22Rv1 (cell line): Measurements from ENCODE around the gene ALG2.

Source experiments
- H3K27ac ChIP-seq: fragments of 450-650 bp; 2 replicates; pipeline ENCODE4 v1.5.1; 2017
- CTCF ChIP-seq: fragments of 450-650 bp; IDR thresholded peaks from 2 replicates; pipeline ENCODE4 v1.5.1; 2017; ENCODE audit warnings: mild to moderate bottlenecking
- ZFX ChIP-seq: fragments of 450-650 bp; IDR thresholded peaks from 2 replicates; pipeline ENCODE4 v1.6.1; 2017; ENCODE audit warnings: antibody characterized with exemption, borderline replicate concordance

The ALG2 gene

GRCh38 chr9:99190597-99191283 is 31.0 kb downstream of the ALG2 start:
- no peak for TF ChIP-seq ZFX
- TF ChIP-seq CTCF: no peak
- H3K27ac ChIP-seq: no peak overlapping the region

GRCh38 chr9:99189887-99190596 is 31.7 kb downstream of the ALG2 start:
- no peak overlapping the region for H3K27ac ChIP-seq
- TF ChIP-seq ZFX (no peak), CTCF (no peak)

- no peak overlapping the region for H3K27ac ChIP-seq
- TF ChIP-seq CTCF (no peak), ZFX (no peak)
Measured at GRCh38 chr9:99189186-99189585, 32.6 kb downstream of the ALG2 start.

GRCh38 chr9:99187311-99187710 is 34.4 kb downstream of the ALG2 start:
- no peak overlapping the region for H3K27ac ChIP-seq
- no peak for TF ChIP-seq CTCF
- TF ChIP-seq ZFX: no peak

GRCh38 chr9:99185934-99186333 is 35.8 kb downstream of the ALG2 start:
- no peak for TF ChIP-seq ZFX
- TF ChIP-seq CTCF: no peak
- no peak overlapping the region for H3K27ac ChIP-seq

GRCh38 chr9:99185348-99185632 is 36.5 kb downstream of the ALG2 start:
- no peak overlapping the region for H3K27ac ChIP-seq
- no peak for TF ChIP-seq ZFX
- no peak for TF ChIP-seq CTCF
